ENCODE data around the gene CACNA1S.

Gene CACNA1S

DNA sequence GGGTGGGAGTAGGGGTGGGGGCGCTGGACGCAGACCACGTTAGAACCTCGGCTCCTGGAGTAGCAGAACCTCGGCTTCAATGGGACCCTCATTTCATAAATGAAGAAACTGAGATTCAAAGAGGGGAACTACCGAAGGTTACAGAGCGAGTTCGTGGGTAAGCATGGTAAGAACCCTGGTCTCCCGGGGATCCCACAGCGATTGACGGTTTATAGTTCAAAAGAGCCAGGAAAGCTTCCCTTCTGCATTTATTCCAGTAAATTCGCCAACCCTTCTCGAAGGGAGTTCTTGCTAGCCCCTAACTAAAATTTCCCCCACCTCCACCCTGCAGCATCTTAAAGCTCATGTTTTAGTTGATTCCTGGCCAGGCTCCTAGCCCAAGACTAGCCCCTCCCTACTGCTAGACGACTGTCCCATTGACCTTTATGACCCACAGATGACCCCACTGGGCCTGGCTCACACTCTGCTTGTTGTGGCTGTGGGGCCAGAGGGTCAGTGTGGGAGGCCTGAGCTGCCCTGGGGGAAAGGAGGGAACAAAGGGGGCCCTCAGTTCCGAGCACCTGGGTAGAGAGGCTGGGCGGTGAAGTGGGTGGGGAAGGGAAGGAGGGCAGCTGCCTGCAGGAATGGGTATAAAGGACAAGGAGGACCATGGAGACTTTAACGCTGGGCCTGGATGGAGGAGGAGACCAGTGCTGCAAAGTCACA lies 88.2 kb downstream of the CACNA1S start:
- FAIRE-seq, result no peak

DNA sequence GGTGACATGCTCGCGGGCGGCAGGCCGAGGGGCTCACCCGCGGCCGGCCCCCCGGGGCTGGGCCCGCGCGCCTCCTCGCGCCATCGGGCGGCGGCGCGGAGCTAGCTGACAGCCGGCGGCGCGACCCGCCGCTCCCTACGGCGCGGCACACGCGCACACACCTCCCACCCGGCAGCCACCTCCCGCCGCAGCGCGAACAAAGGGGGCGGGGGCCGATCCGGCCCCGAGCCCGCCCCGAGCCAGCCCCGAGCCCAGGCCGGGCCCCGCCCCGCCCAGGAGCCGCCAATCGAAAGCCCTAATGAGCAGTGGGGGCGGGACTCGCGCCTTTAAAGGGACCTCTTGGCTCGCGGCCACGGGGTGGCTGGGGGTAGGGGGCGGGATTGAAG lies 88.7 kb downstream of the CACNA1S start, which contains the start of gene KIF21B:
Gene KIF21B (minus strand): TSS at position 198 of the 386 bp plus-strand sequence. CDS start 331 bp downstream, outside the sequence.
- FAIRE-seq, result no peak

DNA sequence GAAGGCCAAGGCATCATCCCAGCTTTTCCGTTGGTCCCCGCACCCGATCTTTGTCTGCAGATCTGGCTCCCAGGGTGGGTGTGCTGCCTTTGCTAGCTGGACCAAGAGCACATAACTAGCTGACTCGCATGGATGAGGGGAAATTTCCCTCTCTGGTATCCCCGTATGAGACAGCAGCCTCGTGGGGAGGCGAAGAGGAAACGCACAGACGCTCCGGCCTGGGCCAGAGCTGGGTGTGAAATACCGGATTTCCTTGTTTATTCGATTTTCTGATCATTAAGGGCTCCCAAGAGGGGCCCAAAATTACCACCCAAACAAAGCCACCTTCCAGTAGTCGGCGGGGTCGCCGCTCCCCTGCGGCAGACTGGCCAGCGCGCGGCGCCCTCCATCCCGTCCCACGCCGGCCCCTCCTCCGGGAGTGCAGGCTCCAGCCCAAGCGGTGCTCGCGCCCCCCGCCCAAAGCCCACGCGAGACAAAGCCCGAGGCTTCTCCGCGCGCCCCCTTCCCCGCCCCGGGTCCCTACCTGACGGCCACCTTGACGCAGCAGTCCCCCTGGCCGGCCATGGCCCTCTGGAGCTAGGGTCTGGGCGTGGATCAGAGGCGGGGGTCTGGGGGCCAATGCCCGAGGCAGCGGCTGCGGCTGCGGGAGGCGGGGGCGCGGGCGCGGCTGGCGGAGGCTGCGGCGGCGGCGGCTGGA lies 89.3 kb downstream of the CACNA1S start:
- no peak for FAIRE-seq

DNA sequence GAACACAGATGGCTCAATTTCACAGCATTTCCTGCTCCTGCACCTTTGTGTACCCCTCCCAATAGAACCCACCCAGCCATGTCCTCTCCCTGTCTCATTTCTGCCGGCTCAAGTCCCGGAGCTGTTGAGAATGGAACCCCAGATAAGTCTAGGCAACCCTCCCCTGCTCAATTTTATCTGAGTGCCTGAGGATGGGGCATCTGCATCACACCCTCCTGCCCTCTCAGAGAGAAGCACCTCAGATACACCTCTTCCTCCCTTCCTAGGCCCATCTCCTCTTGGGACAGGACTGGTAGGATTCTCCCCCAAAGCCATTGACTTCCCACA lies 89.8 kb downstream of the CACNA1S start:
- no peak for FAIRE-seq

DNA sequence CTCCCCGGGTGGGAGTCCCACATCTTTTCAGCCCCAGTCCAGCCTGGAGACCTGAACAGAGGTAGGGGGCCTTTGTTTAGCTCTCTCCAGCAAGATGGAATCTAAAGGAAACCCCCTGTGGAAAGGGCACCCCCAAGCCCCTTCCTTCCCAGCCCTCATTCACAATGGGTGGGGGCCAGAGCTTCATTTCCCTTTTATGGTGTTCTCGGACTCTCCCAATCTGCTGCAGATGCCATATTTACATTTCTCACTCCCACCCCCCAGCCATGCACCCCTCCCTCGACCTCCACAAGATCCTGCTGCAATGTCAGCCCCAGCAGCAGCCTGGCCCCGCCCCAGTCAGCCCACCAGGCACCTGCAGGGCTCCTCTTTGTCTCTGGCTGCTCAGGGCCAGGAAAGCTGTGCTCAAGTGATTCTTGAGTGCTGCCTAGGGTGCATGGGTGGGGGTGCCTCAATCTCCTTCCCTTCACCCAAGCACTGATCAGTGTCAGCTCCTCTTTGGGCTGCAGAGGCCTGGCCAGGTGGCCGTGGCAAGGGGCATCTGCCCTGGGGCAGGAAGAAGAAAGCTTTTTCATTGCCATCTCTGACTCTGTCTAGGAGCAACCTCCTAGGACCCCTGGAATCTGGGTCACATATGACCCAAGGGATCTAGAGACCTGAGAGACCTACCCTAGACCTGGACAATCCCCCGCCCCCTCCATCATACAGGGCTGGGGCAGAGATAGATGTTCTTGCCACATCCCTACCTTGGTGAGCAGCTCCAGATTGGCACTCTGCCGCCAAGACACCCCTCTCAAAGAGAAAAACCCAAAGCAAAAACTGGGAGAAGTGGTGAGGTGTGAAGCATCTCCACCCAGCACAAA lies 90.4 kb downstream of the CACNA1S start:
- no peak for FAIRE-seq

DNA sequence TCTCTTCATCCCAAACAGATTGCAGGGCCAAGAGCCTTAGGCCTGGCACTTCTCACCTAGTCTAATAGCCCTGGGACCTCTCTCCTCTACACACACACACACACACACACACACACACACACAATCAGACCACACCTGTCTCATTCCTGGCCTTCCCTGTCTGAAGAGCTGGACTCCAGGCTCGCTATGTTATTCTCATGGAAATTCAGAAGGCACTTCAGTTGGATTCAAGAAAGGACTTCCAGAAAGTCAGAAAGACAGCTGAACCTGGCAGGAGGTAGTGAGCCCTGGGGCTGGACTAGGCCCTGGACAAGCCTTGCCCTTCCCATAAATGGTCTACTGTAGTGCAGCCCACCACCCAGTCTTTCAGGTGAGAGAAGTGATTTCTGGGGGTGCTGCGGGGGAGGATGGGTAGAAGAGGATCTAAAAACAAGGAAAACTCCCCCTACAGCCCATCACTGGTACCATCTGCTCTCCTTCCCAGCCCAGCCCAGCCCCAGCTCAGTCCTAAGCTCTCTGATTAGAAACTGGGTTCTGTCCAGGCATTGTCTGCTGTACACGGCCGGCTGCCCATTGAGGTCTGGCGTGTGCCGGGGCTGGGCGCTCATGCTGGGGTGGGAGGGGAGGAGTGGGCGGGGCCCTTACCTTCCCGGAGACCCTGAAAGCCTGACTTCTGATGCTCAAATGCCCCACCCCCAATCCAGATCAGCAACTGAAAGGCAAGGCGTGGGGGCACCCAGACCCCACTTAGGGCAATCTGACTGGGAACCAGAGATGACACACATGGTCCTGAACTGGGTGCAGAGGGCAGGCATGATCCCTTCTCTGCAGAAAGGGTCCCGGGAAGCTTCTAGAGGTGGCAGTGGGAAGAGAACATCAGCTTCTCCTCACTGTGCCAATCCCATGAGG lies 91.3 kb downstream of the CACNA1S start:
- no peak for FAIRE-seq

DNA sequence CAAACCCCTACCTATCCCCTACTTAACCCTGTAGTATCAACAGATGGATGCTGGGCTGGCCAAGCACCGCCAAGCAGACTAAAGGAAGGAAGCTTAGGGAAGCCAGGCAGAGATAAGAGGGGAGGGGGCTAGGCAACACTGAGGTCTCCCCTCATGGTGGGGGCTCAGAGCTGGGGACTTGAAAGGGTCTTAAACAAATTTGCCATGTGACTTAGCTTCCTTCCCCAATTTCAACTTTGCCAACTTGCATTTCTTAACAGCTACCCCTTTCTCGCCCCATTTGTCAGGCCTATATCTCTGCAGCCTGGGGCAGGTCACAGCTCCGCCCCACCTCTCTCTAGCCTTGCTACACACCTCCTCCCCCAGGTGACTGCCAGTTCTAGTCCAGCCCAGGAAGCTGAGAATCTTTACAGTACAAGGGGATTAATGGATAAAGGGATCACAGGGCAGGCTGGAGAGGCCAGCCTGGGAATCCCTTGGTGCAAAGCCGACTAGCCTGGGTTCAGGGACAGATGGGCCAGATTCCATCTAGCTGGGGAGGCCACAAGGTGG lies 92.1 kb downstream of the CACNA1S start:
- FAIRE-seq, result no peak

DNA sequence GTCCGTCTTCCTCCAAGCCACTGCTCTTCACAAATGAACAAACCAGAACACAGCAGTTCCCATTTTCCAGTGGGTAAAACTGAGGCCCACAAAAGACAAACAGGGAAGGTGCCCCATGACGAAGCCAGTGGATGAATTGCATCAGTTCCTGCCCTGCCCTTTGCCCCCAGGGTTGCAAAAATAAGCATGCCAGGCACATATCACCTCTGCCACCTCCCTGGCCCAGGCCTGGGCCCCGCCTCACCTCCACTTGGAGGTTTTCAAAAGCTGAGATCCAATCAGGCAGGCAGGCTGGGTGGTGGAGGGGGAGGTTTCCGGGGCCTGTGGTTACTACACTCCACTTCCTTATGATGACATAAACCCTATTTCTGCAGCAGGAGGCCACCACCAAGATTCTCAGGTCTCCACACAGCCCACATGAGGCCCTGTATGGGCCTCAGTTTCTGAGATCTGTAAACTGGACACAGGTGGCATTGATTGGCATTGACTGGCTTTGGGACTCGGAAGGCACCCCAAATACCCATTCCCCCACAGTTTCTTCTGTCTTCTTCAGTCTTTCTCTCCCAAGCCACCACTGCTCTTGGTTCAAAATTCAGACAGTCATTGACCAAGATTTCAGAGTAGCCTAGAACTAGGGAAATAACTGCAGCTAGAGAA lies 92.8 kb downstream of the CACNA1S start:
- no peak for FAIRE-seq

DNA sequence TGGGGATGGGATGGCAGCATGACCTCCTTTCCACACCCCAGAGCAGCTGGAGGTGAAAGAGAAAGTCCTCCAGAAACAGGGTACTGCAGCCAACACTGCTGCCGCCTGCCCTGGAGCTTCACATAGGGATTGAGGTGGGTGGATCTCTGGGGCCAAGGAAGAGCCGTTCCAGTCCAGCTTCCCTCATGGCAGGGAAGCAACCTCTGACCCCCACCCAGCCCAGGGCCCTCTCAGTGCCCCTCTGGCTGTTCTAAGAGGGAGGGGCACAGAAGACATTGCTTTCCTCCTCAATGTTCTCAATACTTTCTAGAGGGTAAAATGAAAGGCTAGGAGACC lies 94.4 kb downstream of the CACNA1S start:
- no peak for FAIRE-seq

DNA sequence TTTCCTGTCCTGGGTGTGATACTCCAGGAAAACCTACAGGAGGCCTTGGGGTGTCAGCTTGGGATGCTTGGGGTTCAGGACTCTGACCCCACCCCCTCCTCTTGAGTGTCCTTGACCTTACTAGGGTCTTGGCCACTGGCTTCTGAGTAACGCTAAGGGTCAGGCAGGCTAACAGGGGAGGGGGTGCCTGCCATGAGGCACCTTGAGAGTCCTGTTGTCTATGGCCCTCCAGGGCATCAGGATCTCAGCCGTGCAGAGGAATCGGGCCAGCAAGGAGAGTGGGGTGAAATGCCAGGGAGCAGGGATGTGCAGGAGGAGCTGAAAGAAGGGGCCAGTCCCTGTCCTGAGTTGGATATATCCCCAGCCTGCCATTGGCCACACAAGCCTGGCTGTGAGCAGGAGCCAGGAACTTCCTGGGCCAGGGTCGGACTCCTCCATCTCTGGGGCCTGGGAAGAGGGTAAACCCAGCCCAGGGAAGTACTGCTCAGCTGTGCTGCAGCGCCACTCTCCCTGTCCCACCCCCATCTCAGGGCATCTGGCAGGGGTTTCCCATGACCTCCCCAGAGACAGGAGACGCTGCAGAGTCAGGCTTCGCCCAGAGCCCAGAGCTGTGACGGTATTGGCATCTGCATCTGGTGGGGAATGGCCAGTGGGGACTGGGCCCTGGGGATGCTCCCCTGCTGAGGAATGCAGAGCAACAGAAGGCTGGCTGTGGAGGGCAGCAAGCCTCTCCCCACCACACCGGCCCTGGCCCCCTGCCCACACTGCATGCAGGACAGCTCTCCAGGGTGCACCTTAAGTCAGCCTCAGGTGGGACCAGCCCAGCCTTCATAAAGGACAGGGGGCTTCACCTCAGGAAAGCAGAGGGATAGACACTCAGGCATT lies 95.0 kb downstream of the CACNA1S start:
- FAIRE-seq, result no peak

DNA sequence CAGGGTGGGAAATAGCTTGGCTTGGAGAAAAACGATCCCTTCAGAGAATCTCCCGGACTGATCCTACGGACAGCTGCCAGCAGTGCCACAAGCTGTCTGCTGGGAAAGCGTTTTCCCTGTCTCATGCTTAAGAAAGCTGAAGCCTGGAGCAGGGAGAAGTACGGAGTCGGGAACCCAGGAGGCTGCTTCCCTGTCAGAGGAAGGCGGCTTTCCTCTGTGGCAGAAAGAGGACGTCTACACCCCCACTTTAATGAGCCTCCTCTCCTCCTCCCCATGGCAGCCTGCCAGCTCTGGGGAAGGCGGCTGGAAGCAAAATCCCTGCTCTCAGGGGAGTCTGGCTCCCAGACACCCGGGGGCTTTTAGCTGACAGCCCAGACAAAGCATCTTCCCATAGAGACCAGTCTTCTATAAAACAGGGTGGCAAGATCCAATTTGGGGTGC lies 96.0 kb downstream of the CACNA1S start:
- no peak for FAIRE-seq

DNA sequence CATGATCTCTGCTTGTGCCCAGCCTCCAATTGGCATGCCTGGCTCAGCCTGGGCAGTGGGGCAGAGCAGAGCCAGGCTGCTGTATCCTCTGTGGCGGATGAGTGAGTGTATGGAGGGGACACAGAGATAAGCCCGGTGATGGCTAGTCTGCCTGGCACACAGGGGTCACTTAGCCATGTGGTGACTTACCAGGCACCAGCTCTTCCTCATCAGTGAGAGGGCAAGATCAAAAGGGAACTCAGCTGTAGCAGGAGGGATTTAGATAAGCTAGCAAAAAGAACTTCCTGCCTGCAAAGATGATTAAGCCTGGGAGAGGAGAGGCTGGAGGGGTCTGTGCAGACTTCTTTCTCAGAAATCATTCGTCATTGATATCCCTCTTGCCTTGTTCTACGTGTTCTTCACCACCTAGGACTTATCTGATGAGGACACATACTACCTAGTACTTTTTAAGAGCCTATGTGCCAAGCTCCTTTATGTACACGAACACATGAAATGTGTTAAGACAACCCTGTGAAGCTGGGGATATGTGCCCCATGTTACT lies 96.6 kb downstream of the CACNA1S start:
- no peak for FAIRE-seq

DNA sequence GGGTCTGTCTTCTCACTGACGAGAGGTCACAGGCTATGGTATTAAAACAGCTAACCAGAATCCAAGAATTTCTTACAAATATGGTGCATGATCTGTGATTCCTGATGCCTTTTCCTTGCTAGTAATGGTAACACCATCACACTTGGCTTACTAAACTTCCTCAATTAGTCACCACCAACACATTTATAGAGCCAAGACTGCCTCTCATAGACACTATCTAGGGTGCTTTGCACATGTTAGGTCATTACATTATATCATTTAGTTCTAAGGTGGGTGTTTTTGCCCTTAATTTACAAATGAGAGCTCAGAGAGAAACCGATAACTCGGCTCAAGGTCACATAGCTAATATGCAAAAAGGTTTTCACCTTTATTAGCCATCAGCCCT lies 97.4 kb downstream of the CACNA1S start:
- FAIRE-seq, result no peak

DNA sequence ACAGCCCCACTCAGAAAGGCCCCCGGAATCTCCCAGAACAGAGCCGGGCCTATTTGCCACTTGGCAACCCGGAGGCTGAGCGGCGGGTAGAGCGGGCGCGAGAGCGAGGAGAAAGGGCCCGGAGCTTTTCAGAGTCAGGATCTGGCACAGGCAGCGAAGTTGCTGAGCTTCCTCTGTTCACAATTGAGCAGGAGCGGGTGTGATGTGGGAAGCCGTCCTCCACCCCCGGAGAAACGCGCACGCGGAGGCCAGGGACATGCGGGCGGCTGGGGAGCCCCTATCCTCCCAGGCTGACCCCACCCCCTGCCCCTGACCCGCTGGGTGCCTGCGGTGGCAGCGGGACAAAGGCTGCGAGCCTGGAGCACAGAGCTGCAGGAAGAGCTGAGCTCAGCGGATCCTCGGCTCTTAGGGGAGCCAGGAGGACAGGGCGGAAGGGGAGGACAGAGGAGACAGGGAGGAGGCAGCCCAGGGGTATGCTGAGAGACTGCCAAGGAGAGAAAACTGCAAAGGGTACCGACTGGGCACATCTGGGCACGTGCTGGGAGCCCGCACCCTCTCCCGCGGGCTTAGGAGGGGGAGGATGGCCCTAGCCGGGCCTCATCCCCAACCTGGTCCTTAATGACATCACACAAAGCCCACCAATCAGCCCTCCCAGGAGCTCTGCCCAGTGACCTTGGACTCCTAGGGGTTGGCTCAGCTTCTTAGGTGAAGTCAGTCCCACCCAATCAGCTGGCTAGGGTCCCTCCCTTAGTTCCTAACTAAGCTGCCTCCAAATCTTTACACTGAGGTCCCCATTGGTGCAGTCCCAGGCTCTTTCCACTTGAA lies 98.0 kb downstream of the CACNA1S start:
- FAIRE-seq, result no peak

DNA sequence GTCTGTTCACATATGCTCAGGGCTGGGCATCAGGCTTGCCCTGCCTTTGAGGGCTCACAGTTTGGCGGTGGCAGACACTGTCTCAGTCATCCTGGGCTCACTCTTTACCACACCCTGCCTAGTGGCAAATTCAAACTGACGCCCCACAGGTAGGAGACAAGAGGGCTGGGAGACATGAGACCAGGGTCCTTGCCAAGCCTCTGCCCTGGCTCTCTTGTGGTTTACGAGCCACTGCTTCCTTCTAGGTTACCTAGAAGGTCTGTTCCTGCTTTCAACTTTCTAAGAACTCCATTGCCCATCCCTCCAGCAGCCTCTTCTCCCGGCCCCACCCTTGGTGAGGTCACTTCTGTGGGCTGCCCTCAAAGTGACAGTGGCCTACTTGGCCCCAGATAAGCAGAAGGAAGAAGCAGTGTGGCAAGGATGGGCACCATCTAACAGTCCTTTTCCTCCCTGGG lies 99.2 kb downstream of the CACNA1S start:
- FAIRE-seq, result no peak

DNA sequence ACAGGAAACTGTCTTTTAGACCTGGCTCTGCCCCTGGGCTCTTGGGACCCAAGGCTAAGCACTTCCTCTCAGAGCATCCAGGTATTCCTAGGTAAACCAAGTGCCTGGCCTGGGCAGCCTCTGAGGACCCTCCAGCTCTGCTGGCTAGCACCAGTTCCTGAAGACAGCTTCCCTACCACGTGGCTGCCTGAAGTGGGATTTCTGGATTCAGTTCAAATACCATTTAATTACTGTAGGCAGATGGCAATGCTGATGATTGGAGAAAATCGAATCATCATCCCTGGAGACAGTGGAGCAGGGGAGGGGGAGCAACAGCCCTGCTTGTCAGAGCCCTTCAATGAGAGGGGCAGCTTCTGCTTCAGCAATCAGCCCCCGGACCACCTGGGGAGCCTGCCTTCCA lies 100.6 kb downstream of the CACNA1S start:
- FAIRE-seq, result no peak

DNA sequence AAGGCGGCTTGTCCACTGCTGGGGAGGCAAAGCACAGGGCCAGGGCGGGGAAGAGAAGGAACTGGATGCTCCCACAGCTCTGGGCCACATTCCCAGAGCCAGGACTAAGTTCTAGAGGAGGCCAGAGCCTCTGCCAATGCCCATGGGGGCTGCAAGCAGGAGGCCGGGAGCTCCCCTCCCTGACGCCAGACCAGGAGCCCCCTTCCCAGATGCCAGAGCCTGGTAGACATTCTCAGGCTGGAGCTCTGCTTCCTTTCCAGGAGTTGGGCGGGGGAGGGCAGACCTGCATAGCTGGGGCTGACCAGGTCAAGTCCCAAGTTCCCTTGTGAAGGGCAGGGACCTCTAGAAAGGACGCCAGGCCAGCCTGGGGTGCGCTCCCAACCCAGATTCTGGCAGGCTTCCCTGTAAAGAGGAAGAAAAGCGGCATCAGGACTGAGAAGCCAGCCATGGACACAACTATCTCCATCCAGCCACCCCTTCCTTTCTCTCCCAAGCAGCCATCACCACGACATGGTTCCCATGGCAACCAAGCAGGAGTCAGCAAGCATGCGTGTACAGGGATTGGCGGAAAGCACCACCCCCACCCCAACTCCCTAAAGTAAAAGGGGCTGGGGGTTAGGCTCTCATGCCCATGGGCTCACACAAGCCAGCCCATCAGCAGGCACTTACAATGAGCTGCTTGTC lies 102.1 kb downstream of the CACNA1S start:
- no peak for FAIRE-seq

DNA sequence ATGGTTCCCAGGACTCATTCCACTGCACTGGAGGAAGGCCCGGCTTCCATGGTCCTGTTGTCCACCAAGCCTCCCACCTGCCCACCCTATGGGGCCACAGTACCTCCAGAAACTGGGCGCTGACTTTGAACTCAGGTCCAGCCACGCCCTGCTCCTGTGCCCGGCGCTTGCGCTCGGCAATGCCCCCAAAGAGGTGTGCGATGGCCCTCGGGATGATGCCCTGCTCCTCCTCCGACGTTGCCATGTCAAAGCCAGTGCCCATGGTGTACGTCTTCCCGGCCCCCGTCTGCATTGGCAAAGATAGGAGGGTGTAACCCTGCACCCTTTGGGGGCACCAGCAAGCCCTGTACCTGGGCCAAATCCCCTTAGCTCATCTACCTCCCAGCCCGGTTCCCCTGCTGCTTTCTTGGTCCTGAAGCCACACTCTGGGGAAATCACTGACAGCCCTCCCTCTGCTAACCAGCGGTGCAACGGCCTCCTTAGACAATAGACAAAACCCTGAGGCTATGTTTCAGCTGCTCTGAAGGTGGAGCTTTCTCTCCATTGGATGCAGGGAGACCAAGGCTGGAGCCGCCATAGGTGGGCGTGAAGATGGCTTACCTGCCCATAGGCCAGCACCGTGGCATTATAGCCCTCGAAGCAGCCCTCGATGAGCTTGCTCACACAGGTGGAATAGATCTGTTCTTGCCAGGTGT lies 103.4 kb downstream of the CACNA1S start:
- FAIRE-seq, result no peak
